ENCODE data around the gene SRP54.

SRP54 gene

GRCh38 chr14:35072226-35072625 lies 89.4 kb downstream of the SRP54 start:
- Histone ChIP-seq H3K36me3 (ENCODE audit: control insufficient read depth, insufficient read depth, low read length) (peaks cover 2% of the 10 kb centered on the region; the same call in 1 of the 2 replicates), H3K27me3 (replicated peaks; ENCODE audit: control insufficient read depth, insufficient read depth, low read length) (no peaks in the 10 kb centered on the region), H3K4me3 (replicated peaks; ENCODE audit: low read depth, low read length) (no peak overlapping the region)
- DNase-seq (ENCODE audit: extremely low read depth, insufficient read length), result no peak
- TF ChIP-seq CTCF (IDR thresholded peaks at IDR 0.05; ENCODE audit: insufficient read depth, low read length, poor library complexity, severe bottlenecking), result no peak

- Histone ChIP-seq H3K36me3 (ENCODE audit: control insufficient read depth, insufficient read depth, low read length) (peaks cover 2% of the 10 kb centered on the region; the same call in 1 of the 2 replicates), H3K27me3 (replicated peaks; ENCODE audit: control insufficient read depth, insufficient read depth, low read length) (no peaks in the 10 kb centered on the region), H3K4me3 (replicated peaks; ENCODE audit: low read depth, low read length) (no peak overlapping the region)
- no peak for TF ChIP-seq CTCF (IDR thresholded peaks at IDR 0.05; ENCODE audit: insufficient read depth, low read length, poor library complexity, severe bottlenecking)
- DNase-seq (ENCODE audit: extremely low read depth, insufficient read length), result no peak
Observed at GRCh38 chr14:35073486-35073885, 90.7 kb downstream of the SRP54 start.

GRCh38 chr14:35078082-35078481 lies 95.3 kb downstream of the SRP54 start:
- DNase-seq (ENCODE audit: extremely low read depth, insufficient read length), result no peak
- no peaks in the 10 kb centered on the region for H3K36me3 ChIP-seq (ENCODE audit: control insufficient read depth, insufficient read depth, low read length)
- H3K27me3 ChIP-seq (replicated peaks; ENCODE audit: control insufficient read depth, insufficient read depth, low read length), result no peaks in the 10 kb centered on the region
- TF ChIP-seq CTCF (IDR thresholded peaks at IDR 0.05; ENCODE audit: insufficient read depth, low read length, poor library complexity, severe bottlenecking), result no peak
- no peak overlapping the region for H3K4me3 ChIP-seq (replicated peaks; ENCODE audit: low read depth, low read length)
